C4-2B (cell line): ENCODE data around the gene MTA1.

Source experiments
- CTCF ChIP-seq: fragments of 450-650 bp; conservative IDR thresholded peaks from 2 replicates; pipeline ENCODE4 v1.5.1; 2017; ENCODE audit warnings: mild to moderate bottlenecking
- ZFX ChIP-seq: fragments of 450-650 bp; IDR thresholded peaks from 2 replicates; pipeline ENCODE4 v1.6.1; 2017

GRCh38 chr14:105487986-105488777, 68.6 kb downstream of the MTA1 start:
- TF ChIP-seq CTCF, result no peak
- no peak for TF ChIP-seq ZFX
